ENCODE results near the gene KL. TPM values are rescaled to one million over a fixed set of nuclear protein-coding genes. Genes with fewer than 3 reads are reported as not detected.
A peak's percentile ranks its signal among the peaks of the same experiment; 100 is the strongest.

Gene KL
- total RNA-seq, 1 donor from 2014 or later: 0.12 TPM

DNA sequence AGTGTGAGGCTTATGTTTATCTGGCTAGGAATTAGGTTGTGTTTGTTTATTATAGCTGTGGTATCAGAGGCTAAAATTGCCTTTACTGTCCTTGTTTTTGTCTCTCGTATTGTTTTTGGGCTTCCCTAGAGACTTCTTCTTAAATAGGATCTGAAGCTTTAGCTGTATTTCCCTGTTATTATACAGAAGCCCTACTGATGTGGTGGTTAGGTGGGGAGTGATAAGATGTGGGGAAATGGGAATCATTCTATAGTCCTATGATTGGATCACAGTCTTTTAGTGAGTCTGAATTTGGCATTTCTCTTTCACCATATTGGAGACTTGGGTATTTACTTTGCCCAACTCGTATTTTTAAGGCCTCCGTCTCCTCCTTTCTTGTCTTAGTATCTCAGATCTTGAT is 8.3 kb upstream of the KL start:
- H3K4me1 Mint-ChIP-seq: peaks cover 45% of the 10 kb centered on the region
- peaks cover 23% of the 10 kb centered on the region for H3K9me3 Mint-ChIP-seq
- no peak overlapping the region for H3K4me3 Mint-ChIP-seq
- H3K36me3 Mint-ChIP-seq (ENCODE audit: low read depth): peaks cover 30% of the 10 kb centered on the region
- H3K27ac Mint-ChIP-seq (ENCODE audit: unreplicated experiment): no peak overlapping the region
- no peak for DNase-seq (ENCODE audit: low read depth, low spot score)
- H3K27me3 Mint-ChIP-seq (ENCODE audit: low read depth): peaks cover 10% of the 10 kb centered on the region
- TF ChIP-seq, protein P1, sequence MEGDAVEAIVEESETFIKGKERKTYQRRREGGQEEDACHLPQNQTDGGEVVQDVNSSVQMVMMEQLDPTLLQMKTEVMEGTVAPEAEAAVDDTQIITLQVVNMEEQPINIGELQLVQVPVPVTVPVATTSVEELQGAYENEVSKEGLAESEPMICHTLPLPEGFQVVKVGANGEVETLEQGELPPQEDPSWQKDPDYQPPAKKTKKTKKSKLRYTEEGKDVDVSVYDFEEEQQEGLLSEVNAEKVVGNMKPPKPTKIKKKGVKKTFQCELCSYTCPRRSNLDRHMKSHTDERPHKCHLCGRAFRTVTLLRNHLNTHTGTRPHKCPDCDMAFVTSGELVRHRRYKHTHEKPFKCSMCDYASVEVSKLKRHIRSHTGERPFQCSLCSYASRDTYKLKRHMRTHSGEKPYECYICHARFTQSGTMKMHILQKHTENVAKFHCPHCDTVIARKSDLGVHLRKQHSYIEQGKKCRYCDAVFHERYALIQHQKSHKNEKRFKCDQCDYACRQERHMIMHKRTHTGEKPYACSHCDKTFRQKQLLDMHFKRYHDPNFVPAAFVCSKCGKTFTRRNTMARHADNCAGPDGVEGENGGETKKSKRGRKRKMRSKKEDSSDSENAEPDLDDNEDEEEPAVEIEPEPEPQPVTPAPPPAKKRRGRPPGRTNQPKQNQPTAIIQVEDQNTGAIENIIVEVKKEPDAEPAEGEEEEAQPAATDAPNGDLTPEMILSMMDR (conservative IDR thresholded peaks at IDR 0.05): no peak

DNA sequence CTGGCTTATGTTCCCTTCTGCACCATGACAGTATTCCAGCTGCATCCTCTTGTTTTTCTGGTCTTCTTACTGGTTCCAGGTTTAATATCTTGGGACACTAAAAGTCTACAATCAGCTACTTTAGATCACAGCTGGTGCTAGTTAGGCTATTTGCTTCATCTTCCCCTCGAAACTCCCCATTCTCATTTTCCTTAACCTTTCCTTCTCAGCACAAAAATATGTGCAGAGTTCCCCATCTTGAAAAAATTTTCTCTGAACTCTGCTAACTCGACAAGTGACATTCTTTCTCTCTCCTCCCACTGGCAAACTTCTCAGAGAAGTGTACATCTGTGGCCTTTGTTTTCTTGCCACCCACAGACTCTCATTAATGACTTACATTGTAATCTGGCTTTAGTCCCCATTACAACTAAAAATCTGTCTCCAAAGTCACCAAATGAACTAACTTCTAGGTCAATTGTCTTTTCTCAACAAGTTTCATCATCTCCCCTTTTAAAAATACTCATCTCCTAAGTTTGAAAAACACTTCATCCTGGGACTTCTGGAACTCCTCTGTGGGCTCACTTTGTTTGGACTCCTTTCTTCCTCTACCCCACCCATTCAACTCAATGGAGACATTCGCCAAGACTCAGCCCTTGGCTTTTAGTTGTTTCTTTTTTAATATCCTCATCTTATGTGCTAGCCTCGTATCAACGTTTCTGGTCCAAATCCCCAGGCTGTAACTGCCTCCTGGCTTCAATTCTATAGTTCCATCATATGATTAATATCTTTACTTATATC is 7.1 kb upstream of the KL start:
- Mint-ChIP-seq H3K4me3 (no peak overlapping the region), H3K9me3 (peaks cover 19% of the 10 kb centered on the region), H3K27me3 (ENCODE audit: low read depth) (peaks cover 20% of the 10 kb centered on the region), H3K36me3 (ENCODE audit: low read depth) (peaks cover 30% of the 10 kb centered on the region), H3K4me1 (peaks cover 34% of the 10 kb centered on the region), H3K27ac (ENCODE audit: unreplicated experiment) (no peak overlapping the region)
- no peak for DNase-seq (ENCODE audit: low read depth, low spot score)
- TF ChIP-seq, protein P1 (conservative IDR thresholded peaks at IDR 0.05): no peak

DNA sequence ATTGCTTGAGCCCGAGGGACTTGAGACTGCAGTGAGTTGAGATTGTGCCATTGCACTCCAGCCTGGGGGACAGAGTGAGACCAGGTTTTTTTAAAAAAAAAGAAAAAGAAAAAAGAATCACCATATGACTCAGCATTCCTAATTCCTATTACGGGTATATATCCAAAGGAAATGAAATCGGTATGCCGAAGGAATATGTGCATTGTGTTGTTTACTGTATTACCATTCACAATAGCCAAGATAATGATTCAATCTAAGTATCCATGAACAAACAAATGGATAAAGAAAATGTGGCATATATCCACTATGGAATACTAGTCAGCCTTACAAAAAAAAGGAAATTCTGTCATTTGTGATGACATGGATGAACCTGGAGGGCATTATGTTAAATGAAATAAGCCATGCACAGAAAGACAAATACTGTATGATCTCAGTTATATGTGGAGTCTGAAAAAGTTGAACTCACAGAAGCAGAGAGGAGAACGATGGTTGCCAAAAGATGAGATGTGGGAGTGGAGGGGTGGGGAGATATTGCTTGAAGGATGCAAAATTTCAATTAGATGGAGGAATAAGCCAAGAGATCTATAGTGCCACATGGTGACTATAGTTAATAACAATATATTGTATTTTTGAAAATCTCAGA is 4.3 kb upstream of the KL start:
- H3K27me3 Mint-ChIP-seq (ENCODE audit: low read depth): peaks cover 44% of the 10 kb centered on the region
- no peak overlapping the region for H3K27ac Mint-ChIP-seq (ENCODE audit: unreplicated experiment)

DNA sequence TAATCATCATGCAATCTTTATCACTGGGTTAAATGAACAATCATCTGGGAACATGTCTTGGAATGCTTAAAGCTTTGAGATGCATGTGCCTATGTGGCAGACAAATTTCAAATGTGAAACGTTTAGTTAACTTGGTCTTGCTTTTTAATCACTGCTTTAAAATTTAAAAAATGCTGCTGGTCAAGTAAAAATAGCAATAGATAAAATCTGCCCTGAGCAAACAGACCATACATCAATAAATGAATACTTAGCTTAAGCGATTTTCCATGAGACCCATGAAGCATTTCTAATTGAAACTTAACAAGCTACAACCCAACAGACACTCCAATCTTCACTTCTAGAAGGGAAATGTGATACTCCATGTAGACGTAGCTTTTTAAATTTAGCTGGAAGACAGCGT is 1.9 kb upstream of the KL start:
- Mint-ChIP-seq H3K9me3 (peaks cover 8% of the 10 kb centered on the region), H3K4me3 (peak overlapping the region; percentile 85), H3K27me3 (ENCODE audit: low read depth) (peaks cover 68% of the 10 kb centered on the region), H3K27ac (ENCODE audit: unreplicated experiment) (no peak overlapping the region), H3K4me1 (peaks cover 11% of the 10 kb centered on the region), H3K36me3 (ENCODE audit: low read depth) (peaks cover 15% of the 10 kb centered on the region)
- no peak for DNase-seq (ENCODE audit: low read depth, low spot score)
- TF ChIP-seq, protein P1 (conservative IDR thresholded peaks at IDR 0.05): no peak

More for the DNA sequence above, 4.3 kb upstream of the KL start:
- TF ChIP-seq, protein P1 (conservative IDR thresholded peaks at IDR 0.05): no peak
- H3K36me3 Mint-ChIP-seq (ENCODE audit: low read depth): peaks cover 31% of the 10 kb centered on the region
- peaks cover 14% of the 10 kb centered on the region for H3K4me1 Mint-ChIP-seq
- H3K9me3 Mint-ChIP-seq: peaks cover 19% of the 10 kb centered on the region
- no peak overlapping the region for H3K4me3 Mint-ChIP-seq
- no peak for DNase-seq (ENCODE audit: low read depth, low spot score)

DNA sequence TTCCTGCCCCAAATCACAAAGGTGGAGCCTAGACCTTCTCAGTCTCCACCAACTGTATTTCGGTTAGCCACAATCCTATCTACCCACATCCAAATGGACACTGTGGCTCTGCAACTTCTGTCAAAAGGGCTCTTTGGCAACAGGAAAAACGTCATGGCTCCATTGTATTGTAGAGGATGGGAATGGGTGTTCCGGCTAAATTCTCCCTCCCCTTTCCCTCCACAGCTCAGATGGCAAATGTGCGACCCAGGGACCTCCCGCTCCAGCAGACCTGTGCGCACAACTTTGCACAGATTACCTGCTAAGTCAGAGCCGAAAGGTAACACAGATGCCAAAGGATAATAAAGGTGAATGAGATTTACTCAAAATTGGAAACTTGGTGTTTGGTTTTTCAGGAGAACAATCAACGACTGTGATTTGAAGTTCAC is 968 bp upstream of the KL start:
- Mint-ChIP-seq H3K4me1 (peaks cover 11% of the 10 kb centered on the region), H3K9me3 (peaks cover 6% of the 10 kb centered on the region), H3K27me3 (ENCODE audit: low read depth) (peaks cover 77% of the 10 kb centered on the region), H3K36me3 (ENCODE audit: low read depth) (peaks cover 10% of the 10 kb centered on the region), H3K27ac (ENCODE audit: unreplicated experiment) (no peak overlapping the region), H3K4me3 (peak overlapping the region; percentile 85)
- no peak for DNase-seq (ENCODE audit: low read depth, low spot score)
- TF ChIP-seq, protein P1 (conservative IDR thresholded peaks at IDR 0.05): no peak

Measured in neural crest cell (in vitro differentiated cells).